Measurements from ENCODE around the gene CCZ1B. TPM values are rescaled to one million over a fixed set of nuclear protein-coding genes. Genes with fewer than 3 reads are reported as not detected.
"Not testable (repeated sequence)": the region's sequence is repeated elsewhere in the genome, so short reads cannot be mapped to it uniquely, and the experiment has no call there.

Gene CCZ1B
- total RNA-seq, 1 experiment from 2014 or later, result 15.5 TPM

DNA sequence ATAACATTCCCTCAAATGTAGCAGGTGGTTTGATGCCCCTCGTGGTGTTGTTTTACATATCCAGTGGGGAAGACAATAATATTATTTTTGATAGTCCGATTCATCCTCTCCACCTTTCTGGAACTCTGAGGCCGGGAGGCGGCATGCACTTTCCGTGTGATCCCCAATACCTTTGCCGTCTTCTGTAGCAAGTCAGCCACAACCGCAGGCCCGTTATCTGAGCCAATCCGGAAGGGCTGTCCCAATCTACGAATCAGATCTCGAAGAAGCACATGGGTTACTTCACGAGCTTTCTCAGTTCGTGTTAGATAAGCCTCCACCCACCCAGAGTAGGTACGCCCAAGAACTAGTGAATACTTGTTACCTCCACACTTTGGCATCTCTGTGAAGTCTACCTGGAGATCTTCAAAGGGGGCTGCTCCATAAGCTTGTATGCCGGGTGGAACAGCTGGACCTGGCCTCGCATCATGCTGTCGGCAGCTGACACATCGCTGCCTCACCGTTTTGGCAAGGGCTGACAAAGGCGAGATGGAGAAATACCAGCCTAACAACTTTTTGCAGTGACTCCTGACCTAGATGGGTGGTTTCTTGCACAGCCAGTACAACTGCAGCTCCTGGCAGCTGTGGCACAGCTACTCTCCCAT, 16.3 kb upstream of the CCZ1B start:
- not testable (repeated sequence) for H3K9me3 ChIP-seq, H3K4me3 ChIP-seq, H3K27me3 ChIP-seq, H3K36me3 ChIP-seq
- DNase-seq, result peak; percentile 80

DNA sequence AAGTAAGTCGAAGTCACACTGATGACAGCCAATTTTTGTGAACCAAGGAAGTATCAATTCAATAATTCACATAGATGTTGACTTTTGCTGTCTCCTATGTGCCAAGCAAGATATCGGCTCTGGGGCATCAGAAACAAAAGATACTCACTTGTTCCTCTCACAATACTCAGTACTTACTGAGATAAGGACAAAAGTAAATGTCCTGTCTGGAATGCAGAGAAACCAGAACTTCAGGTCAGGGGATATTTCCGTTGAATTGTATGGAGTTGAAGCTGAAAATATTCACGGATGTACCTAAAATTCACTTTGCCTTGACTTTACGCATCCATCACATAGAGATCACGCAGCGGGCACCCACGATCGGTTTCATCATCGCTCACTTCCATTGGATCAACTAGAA, 11.0 kb upstream of the CCZ1B start:
- H3K27me3 ChIP-seq, result not testable (repeated sequence)

GRCh38 chr7:6835521-6835920, 9.4 kb upstream of the CCZ1B start:
- H3K27me3 ChIP-seq, H3K36me3 ChIP-seq, H3K9me3 ChIP-seq, H3K4me3 ChIP-seq, DNase-seq: not testable (repeated sequence)

More for the DNA sequence above, 11.0 kb upstream of the CCZ1B start:
- H3K9me3 ChIP-seq, H3K36me3 ChIP-seq, DNase-seq, H3K4me3 ChIP-seq: not testable (repeated sequence)

DNA sequence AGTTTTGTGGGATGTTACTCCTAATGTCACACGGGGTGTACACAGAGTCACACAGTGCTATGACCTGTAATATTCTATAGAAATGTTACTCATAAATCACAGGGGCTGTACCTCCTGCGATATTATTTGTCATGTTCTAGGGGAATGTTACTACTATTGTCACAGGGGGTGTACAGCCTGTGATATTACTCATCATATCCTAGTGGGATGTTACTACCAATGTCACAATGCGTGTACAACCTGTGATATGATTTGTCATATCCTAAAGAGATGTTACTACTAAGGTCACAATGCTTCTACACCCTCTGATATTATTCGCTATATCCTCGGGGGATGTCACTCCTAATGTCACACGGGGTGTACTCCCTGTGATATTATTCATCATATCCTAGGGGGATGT, 7.6 kb upstream of the CCZ1B start:
- H3K4me3 ChIP-seq, result no peak overlapping the region
- DNase-seq, result no peak

DNA sequence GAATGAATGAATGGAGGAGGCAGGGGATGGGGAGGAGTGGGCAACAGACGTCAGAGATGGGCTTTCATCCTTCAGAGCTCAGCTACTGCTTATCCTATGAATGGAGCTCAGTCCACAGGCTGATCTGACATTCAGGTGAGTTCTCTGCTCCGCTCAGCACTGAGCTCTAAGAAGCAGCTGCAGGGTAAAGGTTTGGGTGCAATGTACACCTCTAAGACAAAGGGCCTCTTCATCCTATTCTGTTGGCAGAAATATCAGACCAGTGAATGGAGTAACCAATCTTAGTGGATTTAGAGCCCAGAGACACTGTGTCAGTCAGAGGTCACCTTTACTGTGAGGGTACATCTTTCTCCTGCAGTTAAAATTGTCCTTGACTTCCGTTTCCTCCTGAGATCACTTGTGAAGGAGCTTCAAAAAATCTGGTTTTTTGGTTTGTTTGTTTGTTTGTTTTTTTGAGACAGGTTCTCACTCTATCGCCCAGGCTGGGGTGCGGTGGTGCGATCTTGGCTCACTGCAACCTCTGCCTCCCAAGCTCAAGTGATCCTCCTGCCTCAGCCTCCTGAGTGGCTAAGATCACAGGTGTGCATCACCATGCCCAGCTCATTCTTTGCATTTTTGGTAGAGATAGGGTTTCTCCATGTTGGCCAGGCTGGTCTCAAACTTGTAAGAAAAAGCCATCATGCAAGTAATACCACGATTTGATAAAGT, 5.1 kb upstream of the CCZ1B start:
- Histone ChIP-seq H3K9me3 (no peaks in the 10 kb centered on the region), H3K36me3 (no peaks in the 10 kb centered on the region), H3K27me3 (no peaks in the 10 kb centered on the region), H3K4me3 (no peak overlapping the region)
- no peak for DNase-seq

More for the DNA sequence above, 7.6 kb upstream of the CCZ1B start:
- no peaks in the 10 kb centered on the region for H3K9me3 ChIP-seq
- no peaks in the 10 kb centered on the region for H3K27me3 ChIP-seq
- H3K36me3 ChIP-seq, result no peaks in the 10 kb centered on the region

DNA sequence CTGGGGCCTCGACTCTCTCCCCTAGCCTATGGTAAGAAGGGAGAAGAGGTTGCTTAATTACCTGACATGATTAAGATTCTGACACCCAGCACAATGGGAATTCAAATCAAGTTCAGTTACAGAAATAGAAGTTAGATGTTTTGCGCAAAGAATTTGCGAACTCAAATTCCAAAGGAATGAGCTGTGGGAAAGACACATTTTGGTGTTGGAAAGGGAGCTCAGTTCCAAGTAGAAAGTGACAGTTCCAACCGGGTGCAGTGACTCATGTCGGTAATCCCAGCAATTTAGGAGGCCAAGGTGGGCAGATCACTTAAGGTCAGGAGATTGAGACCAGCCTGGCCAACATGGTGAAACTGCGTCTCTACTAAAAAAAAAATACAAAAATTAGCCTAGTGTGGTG, 4.0 kb upstream of the CCZ1B start:
- not testable (repeated sequence) for H3K4me3 ChIP-seq, H3K27me3 ChIP-seq
- DNase-seq, result peak; percentile 8

GRCh38 chr7:6829616-6830015, 3.5 kb upstream of the CCZ1B start:
- H3K36me3 ChIP-seq, H3K9me3 ChIP-seq, H3K4me3 ChIP-seq, DNase-seq, H3K27me3 ChIP-seq: not testable (repeated sequence)

More for the DNA sequence above, 4.0 kb upstream of the CCZ1B start:
- not testable (repeated sequence) for H3K36me3 ChIP-seq, H3K9me3 ChIP-seq

- H3K4me3 ChIP-seq, H3K36me3 ChIP-seq, H3K27me3 ChIP-seq, DNase-seq, H3K9me3 ChIP-seq: not testable (repeated sequence)
Observed at GRCh38 chr7:6827180-6827579, 1.1 kb upstream of the CCZ1B start.

DNA sequence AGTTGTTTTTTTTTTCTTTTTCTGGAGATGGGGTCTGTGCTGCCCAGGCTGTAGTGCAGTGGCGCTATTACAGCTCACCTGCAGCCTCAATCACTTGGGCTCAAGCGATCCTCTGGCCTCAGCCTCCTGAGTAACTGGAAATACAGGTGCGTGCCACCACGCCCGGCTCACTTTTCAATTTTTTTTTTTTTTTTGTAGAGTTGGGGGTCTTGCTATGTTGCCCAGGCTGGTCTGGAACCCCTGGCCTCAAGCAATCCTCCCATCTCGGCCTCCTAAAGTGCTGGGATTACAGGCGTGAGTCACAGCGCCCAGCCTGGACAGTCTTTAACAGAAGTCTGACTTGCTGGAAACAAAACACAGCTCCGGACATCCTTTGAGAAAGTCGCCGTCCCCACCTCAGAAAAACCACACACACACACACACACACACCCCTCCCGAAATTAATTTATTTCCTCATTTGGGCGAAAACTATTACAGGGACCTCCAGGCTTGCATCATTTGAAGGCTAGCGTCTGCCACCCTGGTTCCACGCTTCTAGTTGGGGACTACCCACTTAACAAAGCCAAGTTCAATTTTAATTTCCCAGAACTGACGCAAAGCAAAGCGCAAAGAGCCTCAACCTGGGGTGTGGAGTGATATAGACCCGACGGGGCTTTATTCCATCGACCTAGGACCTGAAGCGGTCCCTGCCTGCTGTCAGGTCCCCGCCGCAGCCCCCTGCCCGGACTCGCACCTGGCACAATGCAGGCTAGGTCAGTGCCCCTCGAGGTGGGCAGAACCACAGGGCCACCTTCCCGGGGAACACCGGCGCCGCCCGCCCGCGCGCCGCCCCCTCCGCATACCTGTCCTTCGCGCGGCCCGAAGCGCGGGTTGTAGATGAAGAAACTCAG, 594 bp downstream of the CCZ1B start:
- not testable (repeated sequence) for DNase-seq, H3K27me3 ChIP-seq, H3K36me3 ChIP-seq, H3K9me3 ChIP-seq
- H3K4me3 ChIP-seq, result peak overlapping the region; percentile 33

DNA sequence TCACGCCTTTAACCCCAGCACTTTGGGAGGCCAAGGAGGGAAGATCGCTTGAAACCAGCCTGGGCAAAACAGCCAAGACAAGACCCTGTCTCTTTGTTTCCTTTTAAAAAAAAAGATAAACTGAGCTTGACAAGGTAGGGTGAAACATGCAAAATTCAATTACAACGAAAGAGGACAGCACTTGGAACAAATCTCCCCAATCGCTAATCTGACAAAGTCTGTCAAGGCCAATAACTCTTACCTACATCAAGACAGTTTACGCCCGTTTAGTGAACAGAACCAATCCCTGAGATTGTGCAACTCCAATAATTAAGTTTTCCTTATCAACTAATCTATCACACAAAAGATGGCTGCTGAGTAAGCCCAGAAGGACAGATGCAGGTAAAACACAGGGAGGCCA, 4.5 kb downstream of the CCZ1B start:
- H3K4me3 ChIP-seq, DNase-seq, H3K36me3 ChIP-seq, H3K27me3 ChIP-seq, H3K9me3 ChIP-seq: not testable (repeated sequence)

- not testable (repeated sequence) for DNase-seq, H3K36me3 ChIP-seq, H3K9me3 ChIP-seq, H3K4me3 ChIP-seq, H3K27me3 ChIP-seq
Observed at GRCh38 chr7:6815470-6815869, 10.6 kb downstream of the CCZ1B start.

GRCh38 chr7:6813011-6813410, 13.1 kb downstream of the CCZ1B start:
- H3K4me3 ChIP-seq, H3K36me3 ChIP-seq, DNase-seq, H3K9me3 ChIP-seq, H3K27me3 ChIP-seq: not testable (repeated sequence)

- H3K9me3 ChIP-seq, DNase-seq, H3K36me3 ChIP-seq, H3K4me3 ChIP-seq, H3K27me3 ChIP-seq: not testable (repeated sequence)
Observed at GRCh38 chr7:6807959-6808358, 18.1 kb downstream of the CCZ1B start.

- not testable (repeated sequence) for H3K27me3 ChIP-seq, DNase-seq, H3K9me3 ChIP-seq, H3K36me3 ChIP-seq, H3K4me3 ChIP-seq
Observed at GRCh38 chr7:6807393-6807918, 18.6 kb downstream of the CCZ1B start.

- H3K36me3 ChIP-seq, H3K4me3 ChIP-seq, H3K27me3 ChIP-seq, DNase-seq, H3K9me3 ChIP-seq: not testable (repeated sequence)
Observed at GRCh38 chr7:6800331-6800730, 25.7 kb downstream of the CCZ1B start.

GRCh38 chr7:6799887-6800286, 26.2 kb downstream of the CCZ1B start:
- H3K36me3 ChIP-seq, DNase-seq, H3K9me3 ChIP-seq, H3K27me3 ChIP-seq, H3K4me3 ChIP-seq: not testable (repeated sequence)

GRCh38 chr7:6798047-6798446, 28.0 kb downstream of the CCZ1B start:
- H3K27me3 ChIP-seq, H3K36me3 ChIP-seq, H3K9me3 ChIP-seq, DNase-seq, H3K4me3 ChIP-seq: not testable (repeated sequence)
